Osteocyte (in vitro differentiated cells): Measurements from ENCODE around the gene MYBPC3. TPM values are rescaled to one million over a fixed set of nuclear protein-coding genes. Genes with fewer than 3 reads are reported as not detected.

Experiments used
- DNase-seq: peaks from one replicate; pipeline ENCODE4 v3.0.0; 2021; ENCODE audit warnings: mixed read lengths; ENCODE audit not compliant: unreplicated experiment; ENCODE audit errors: extremely low spot score
- H3K27ac Mint-ChIP-seq: one replicate; pipeline ENCODE4 v1.8.0; 2021; ENCODE audit warnings: mild to moderate bottlenecking, mixed read lengths; ENCODE audit not compliant: unreplicated experiment
- H3K27me3 Mint-ChIP-seq: one replicate; pipeline ENCODE4 v1.8.0; 2021; ENCODE audit warnings: mixed read lengths; ENCODE audit not compliant: unreplicated experiment
- H3K36me3 Mint-ChIP-seq: one replicate; pipeline ENCODE4 v1.8.0; 2021; ENCODE audit warnings: mixed read lengths; ENCODE audit not compliant: unreplicated experiment
- H3K4me1 Mint-ChIP-seq: one replicate; pipeline ENCODE4 v1.8.0; 2021; ENCODE audit warnings: mixed read lengths; ENCODE audit not compliant: unreplicated experiment
- H3K4me3 Mint-ChIP-seq: one replicate; pipeline ENCODE4 v1.8.0; 2021; ENCODE audit warnings: mild to moderate bottlenecking, moderate library complexity, mixed read lengths; ENCODE audit not compliant: unreplicated experiment
- H3K9me3 Mint-ChIP-seq: one replicate; pipeline ENCODE4 v1.8.0; 2021; ENCODE audit warnings: mixed read lengths; ENCODE audit not compliant: unreplicated experiment
- long read RNA-seq: library from polyadenylated mRNA; unstranded; transcript quantifications from one replicate; pipeline ENCODE4 v2.0.0, GENCODE V29; 2021
- total RNA-seq: library from RNA; stranded (reverse); gene quantifications from 2 replicates; pipeline ENCODE4 v1.2.1, GENCODE V29; 2021
- TF ChIP-seq, protein P1 (sequence below): fragments of 200-600 bp; sonication (generic); IDR thresholded peaks from 2 replicates; pipeline ENCODE4 v1.5.0; 2021; ENCODE audit warnings: antibody characterized with exemption, mild to moderate bottlenecking, moderate library complexity

Gene MYBPC3
- not detected in 2 replicates for total RNA-seq
- long read RNA-seq = 0 reads

DNA sequence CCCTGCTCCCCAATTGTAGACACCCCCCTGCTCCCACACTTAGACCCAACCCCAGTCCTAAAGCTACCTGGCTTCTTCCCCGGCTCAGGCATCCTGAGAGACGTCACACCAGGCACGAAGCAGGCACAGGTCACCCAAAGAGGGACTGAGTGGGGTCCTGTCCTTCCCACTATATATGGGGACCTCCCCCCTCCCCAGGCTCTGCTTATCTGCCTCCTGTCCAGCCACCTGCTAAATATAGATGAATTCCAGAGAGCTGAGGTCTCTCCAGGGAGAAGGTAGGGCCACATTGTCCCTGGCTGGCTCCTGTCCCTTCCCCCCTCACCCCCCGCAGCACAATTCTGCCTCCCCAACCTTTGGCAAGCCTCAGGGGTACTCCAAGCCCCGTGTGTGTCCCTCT is at the start of gene MYBPC3:
Gene MYBPC3, minus strand, starts transcription at position 147 of the 400 bp plus-strand sequence. Its CDS starts 55 bp downstream, at position 92.
- peaks cover 4% of the 10 kb centered on the region for H3K4me1 Mint-ChIP-seq
- no peaks in the 10 kb centered on the region for H3K36me3 Mint-ChIP-seq
- no peaks in the 10 kb centered on the region for H3K27me3 Mint-ChIP-seq
- no peaks in the 10 kb centered on the region for H3K9me3 Mint-ChIP-seq
- no peak within 1 kb of the TSS for H3K4me3 Mint-ChIP-seq
- H3K27ac Mint-ChIP-seq = no peak within 1 kb of the TSS
- DNase-seq = no peak
- TF ChIP-seq, protein P1, sequence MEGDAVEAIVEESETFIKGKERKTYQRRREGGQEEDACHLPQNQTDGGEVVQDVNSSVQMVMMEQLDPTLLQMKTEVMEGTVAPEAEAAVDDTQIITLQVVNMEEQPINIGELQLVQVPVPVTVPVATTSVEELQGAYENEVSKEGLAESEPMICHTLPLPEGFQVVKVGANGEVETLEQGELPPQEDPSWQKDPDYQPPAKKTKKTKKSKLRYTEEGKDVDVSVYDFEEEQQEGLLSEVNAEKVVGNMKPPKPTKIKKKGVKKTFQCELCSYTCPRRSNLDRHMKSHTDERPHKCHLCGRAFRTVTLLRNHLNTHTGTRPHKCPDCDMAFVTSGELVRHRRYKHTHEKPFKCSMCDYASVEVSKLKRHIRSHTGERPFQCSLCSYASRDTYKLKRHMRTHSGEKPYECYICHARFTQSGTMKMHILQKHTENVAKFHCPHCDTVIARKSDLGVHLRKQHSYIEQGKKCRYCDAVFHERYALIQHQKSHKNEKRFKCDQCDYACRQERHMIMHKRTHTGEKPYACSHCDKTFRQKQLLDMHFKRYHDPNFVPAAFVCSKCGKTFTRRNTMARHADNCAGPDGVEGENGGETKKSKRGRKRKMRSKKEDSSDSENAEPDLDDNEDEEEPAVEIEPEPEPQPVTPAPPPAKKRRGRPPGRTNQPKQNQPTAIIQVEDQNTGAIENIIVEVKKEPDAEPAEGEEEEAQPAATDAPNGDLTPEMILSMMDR = no peak

DNA sequence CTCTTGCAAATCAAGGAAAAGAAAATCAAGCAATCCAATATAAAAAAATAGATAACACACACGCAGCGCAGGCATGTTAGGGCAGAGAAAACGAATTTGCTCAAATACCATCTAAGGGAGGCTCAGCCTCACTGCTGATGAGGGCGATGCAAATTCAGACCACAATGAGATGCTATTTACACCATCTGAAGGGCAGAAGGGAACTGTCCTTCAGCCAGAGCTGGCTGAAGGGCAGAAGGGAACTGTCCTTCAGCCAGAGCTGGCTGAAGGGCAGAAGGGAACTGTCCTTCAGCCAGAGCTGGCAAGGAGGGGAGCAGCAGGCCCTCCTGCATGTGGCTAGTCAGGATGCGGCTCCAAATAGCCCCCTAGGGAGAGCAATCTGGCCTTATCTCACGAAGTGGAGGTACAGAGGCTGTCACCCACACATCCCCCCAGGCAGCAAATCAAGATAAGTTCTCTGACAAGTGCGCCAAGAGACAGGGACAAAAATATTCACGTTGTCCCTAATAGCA is 48.3 kb upstream of the MYBPC3 start:
- peak overlapping the region; percentile 43 for H3K4me3 Mint-ChIP-seq
- no peak for DNase-seq
- H3K9me3 Mint-ChIP-seq = no peaks in the 10 kb centered on the region
- H3K36me3 Mint-ChIP-seq = no peaks in the 10 kb centered on the region
- H3K27ac Mint-ChIP-seq = peak overlapping the region; percentile 74
- TF ChIP-seq, protein P1 = no peak
- peaks cover 9% of the 10 kb centered on the region for H3K4me1 Mint-ChIP-seq
- no peaks in the 10 kb centered on the region for H3K27me3 Mint-ChIP-seq

GRCh38 chr11:47399860-47400767 is 47.6 kb upstream of the MYBPC3 start:
- H3K9me3 Mint-ChIP-seq = no peaks in the 10 kb centered on the region
- no peaks in the 10 kb centered on the region for H3K27me3 Mint-ChIP-seq

GRCh38 chr11:47398551-47398950 is 46.0 kb upstream of the MYBPC3 start:
- H3K4me3 Mint-ChIP-seq = no peak overlapping the region
- no peak for DNase-seq
- H3K4me1 Mint-ChIP-seq = peaks cover 9% of the 10 kb centered on the region
- H3K9me3 Mint-ChIP-seq = no peaks in the 10 kb centered on the region
- H3K36me3 Mint-ChIP-seq = no peaks in the 10 kb centered on the region
- H3K27ac Mint-ChIP-seq = no peak overlapping the region
- TF ChIP-seq, protein P1 = no peak
- no peaks in the 10 kb centered on the region for H3K27me3 Mint-ChIP-seq

More at GRCh38 chr11:47399860-47400767, 47.6 kb upstream of the MYBPC3 start:
- H3K27ac Mint-ChIP-seq = peak overlapping the region; percentile 74
- H3K4me3 Mint-ChIP-seq = peak overlapping the region; percentile 65
- peaks cover 9% of the 10 kb centered on the region for H3K4me1 Mint-ChIP-seq
- TF ChIP-seq, protein P1 = no peak
- no peaks in the 10 kb centered on the region for H3K36me3 Mint-ChIP-seq
- DNase-seq = no peak

GRCh38 chr11:47398011-47398410 is 45.5 kb upstream of the MYBPC3 start:
- TF ChIP-seq, protein P1 = no peak
- Mint-ChIP-seq H3K4me1 (peaks cover 11% of the 10 kb centered on the region), H3K4me3 (no peak overlapping the region), H3K27me3 (no peaks in the 10 kb centered on the region), H3K9me3 (no peaks in the 10 kb centered on the region), H3K36me3 (no peaks in the 10 kb centered on the region), H3K27ac (no peak overlapping the region)
- no peak for DNase-seq
